GM12878 (cell line): Measurements from ENCODE around the gene FCN2.

Experiments used
- POLR2AphosphoS5 ChIP-seq: IDR thresholded peaks from 2 replicates; pipeline ENCODE4 v1.6.1; 2011; ENCODE audit warnings: mild to moderate bottlenecking, low read length, inconsistent platforms
- ZBTB11 ChIP-seq: fragments of 450-650 bp; formaldehyde crosslinking; IDR thresholded peaks from 2 replicates; pipeline ENCODE4 v1.5.0; 2022; ENCODE audit warnings: mild to moderate bottlenecking, missing genetic modification characterization

- TF ChIP-seq ZBTB11 (CRISPR knock-in tag) (no peak), POLR2AphosphoS5 (no peak)
These were observed 12.3 kb downstream of the FCN2 start for GRCh38 chr9:134892820-134893420.
